ENCODE data around the gene ABL1.

Gene ABL1

GRCh38 chr9:130893341-130894101, 58.5 kb downstream of the ABL1 start:
- no peak for DNase-seq

DNA sequence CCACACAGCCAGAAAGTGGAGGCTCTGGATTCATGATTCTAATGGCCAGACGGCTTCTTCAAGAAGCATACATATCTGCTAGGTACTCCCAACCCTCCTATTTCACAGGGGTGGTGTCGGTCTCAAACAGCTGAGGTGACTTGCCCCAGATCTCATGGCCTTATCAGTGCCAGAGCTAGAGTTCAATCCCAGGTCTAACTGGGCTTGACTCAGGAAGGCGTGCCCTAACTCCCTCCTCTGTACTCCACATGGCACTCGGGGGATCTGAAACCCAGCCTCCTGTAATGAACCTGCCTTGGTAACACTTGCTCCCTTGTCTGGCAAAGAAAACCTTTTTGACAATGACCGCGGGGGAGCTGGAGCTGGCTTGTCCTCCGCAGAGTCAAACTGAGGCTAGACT, 59.5 kb downstream of the ABL1 start:
- no peak for DNase-seq

- DNase-seq = no peak
These were observed 60.0 kb downstream of the ABL1 start for GRCh38 chr9:130895038-130895437.

DNA sequence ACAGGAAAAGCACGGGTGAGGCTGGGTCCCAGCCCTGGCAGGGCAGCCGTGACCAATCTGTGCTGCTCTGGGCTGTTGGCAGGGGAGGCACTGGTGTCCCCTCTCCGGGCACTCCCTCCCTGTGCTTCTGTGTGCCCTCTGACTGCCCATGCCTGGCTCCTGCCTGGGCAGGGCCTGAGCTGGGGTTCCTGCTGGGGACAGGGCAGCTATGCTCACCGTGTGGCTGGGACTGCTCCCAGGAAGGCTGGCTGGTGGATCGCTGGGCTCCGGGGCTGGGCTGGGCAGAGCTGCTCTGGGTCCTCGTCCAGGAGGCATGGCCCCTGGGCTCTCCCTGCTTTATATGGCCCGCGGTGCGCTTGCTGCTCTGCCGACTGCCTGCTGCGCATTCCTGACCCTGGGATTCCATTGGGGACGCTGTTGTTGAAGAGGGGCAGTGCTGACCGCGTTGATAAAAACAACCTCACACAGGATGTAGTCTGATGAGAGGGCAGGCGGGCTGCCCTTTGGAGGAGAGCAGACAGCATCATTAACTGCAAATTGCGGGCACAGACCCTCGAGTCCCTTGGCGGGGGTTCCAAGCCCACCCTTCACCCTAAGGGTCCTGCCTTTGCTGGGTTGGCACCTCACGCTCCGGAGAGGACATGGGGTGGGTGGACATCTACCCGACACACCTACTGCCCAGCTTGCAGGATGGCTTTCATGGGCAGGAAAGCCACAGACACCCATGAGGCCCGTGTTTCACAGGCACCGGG, 60.6 kb downstream of the ABL1 start:
- DNase-seq = no peak

DNA sequence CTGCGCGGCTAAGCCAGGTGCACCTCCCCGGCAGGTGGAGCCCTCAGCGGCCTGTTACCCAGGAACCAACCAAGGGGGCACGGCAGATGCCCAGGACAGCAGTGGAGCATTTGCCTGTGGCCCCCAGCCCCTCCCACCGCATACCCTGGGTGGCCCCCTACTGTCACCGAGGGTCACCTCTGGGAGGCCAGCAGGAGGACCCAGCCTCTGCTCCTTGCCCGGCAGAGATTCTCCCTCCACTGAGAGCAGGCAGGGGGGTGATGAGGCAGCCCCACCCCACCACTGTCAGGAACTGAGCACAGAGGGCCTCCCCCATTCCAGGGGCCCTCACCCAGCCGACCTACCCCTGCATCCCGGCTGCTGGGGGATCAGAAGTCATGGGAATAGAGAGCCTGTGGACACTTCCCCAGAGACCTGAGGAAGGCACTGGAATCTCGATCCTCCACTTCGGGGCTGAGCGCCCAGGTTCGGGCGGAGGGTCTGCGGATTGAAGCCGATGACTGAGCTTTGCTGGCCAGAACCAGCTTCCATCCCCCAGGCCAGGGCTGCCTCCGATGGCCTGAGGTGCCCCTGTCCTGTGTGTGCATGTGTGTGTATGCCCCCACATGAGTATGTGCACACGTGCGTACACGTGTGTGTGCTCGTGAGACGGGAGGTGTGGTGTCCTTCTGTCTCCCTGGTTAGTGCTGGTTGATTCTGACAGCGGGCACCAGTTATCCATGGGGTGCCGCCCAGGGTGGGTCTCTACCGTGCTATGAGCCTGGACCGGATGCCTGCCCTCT, 61.4 kb downstream of the ABL1 start, which contains the start of gene QRFP:
TSS of gene QRFP (minus strand) at position 580 of the 782 bp plus-strand sequence. CDS start 2,974 bp downstream, outside the sequence.
- no peak for DNase-seq

DNA sequence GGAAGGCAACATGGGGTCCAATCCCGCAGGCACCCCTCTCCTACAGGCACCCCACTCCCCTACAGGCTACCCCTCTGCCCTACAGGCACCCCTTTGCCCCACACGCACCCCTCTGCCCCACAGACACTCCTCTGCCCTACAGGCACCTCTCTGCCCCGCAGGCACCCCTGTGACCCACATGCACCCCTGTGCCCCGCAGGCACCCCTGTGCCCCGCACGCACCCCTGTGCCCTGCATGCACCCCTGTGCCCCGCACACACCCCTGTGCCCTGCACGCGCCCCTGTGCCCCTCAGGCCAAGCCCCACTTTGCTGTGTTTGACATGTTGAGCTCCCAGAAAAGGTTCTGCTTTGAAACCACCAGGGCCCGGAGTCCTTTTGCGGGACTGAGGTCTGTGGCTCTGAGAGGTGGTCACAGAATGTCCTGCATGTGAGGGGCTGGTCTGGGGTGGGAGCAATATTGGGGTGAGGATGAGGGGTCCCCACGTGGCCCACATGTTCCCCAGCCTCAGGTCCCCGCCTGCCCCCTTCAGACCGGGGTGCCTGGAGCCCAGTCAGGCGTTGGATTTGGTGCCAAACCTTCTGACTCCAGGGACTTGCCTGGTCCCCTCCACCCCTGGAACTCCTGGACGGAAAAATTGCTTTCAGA, 62.2 kb downstream of the ABL1 start:
- no peak for DNase-seq

- no peak for DNase-seq
These were observed 62.9 kb downstream of the ABL1 start for GRCh38 chr9:130897848-130898551.

DNA sequence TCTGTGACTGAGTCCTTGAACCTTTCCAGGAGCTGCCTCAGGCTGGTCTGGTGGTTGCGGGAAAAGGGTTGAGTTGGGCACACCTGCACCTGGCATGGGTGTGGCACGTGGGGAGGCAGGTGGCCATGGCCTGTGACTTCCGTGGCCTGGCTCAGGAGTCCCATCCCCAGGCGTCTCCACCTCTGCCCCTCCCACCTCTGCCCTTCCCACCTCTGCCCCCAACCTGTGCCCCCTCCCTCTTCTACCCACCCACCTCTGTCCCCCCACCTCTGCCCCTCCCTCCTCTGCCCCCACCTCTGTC, 63.4 kb downstream of the ABL1 start:
- DNase-seq = no peak

DNA sequence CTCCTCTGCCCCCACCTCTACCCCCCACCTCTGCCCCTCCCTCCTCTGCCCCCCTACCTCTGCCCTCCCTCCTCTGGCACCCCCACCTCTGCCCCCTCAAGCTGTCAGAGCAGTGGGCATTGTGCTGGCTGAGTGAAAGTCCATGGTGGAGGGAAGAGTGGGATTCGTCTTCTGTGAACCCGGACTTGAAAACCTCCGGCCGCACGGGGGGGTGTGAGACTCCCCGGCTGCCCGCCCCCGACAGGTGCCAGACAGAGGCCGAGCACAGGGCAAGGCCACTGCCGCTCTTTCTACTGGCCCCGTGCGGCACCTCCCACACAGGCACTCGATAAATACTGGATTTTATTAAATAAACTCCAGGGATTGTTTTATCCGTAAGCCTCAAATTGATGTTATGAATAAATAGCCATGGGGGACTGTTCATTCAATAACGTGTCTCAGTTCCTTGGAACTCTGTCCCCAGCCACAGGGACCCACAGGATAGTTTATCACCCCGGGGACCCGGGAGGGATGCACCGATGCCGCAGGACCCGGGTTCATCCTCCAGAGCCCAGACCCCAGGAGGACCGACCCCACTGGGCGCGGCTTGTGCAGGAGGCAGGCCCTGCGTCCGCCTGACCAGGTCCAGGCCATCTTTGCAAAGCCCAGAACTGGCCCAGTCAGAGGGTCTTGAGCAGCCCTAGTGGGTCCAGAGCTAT, 64.1 kb downstream of the ABL1 start:
- no peak for DNase-seq

- DNase-seq = no peak
These were observed 65.8 kb downstream of the ABL1 start for GRCh38 chr9:130900701-130901497.

- DNase-seq = no peak
These were observed 66.6 kb downstream of the ABL1 start for GRCh38 chr9:130901498-130902203.

- no peak for DNase-seq
These were observed 67.4 kb downstream of the ABL1 start for GRCh38 chr9:130902204-130903185.

DNA sequence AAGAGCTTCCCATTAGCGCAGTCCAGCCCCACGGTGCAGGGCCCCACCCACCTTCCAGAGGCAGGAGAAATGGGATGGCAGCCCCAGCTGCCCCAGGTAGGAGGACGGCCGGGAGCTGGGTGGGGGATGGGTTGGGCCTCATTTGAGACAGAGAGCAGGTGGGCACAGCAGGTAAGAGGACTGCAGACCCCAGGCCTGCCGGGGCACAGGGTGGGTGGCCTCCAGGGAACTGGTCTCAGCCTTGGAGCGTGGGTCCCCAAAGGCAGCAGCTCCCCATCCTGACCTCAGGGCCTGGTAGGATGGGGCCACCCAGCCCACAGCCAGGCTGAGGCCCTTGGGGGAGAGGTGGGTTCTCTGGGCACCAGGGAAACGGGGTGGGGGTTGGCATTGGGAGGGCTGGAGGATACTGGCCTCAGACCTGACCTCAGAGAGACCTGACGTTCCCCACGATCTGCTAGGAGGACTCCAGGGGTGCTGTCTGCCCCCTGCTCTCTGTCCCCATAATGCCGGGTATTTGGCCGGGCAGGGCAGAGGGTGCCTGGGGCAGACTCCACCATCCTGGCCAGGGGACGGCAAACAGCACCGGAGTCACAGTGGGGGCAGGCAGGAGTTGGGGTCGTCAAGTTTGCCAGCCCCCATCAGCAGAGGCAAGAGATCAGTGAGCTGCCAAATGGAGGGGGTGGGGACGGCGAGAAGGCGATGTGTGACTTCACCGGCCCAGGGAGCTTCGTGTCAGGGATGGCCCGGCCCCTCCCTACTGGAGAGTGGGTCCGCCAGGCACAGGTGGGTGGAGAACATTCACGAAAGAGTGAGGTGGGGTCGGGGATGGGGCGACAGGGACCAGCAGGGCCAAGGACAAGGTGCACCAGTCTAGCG, 68.4 kb downstream of the ABL1 start:
- no peak for DNase-seq

GRCh38 chr9:130904070-130905044, 69.3 kb downstream of the ABL1 start:
- DNase-seq = no peak

GRCh38 chr9:130905125-130905901, 70.3 kb downstream of the ABL1 start:
- DNase-seq = no peak

Measured in kidney glomerular epithelial cell (primary cell).